NK-92 (cell line): ENCODE results near the gene SMAD7.

Experiments used
- DNase-seq: peaks from one replicate; lab custom pipeline; 2025; ENCODE audit not compliant: unreplicated experiment; lab: John Stamatoyannopoulos, UW

SMAD7 gene

GRCh38 chr18:48950536-48951447, at the start of gene SMAD7:
Gene SMAD7, minus strand, starts transcription at chr18:48950965. Its CDS starts 541 bp downstream, at chr18:48950424.
- DNase-seq = no peak

- no peak for DNase-seq
These were observed 48.8 kb upstream of the SMAD7 start for GRCh38 chr18:48999569-48999968.

- no peak for DNase-seq
These were observed 47.4 kb upstream of the SMAD7 start for GRCh38 chr18:48997985-48998831.

GRCh38 chr18:48997681-48997984, 46.9 kb upstream of the SMAD7 start:
- no peak for DNase-seq

- DNase-seq = no peak
These were observed 46.2 kb upstream of the SMAD7 start for GRCh38 chr18:48996901-48997463.

- DNase-seq = no peak
These were observed 45.3 kb upstream of the SMAD7 start for GRCh38 chr18:48996041-48996440.

- DNase-seq = no peak
These were observed 44.4 kb upstream of the SMAD7 start for GRCh38 chr18:48994926-48995835.

- DNase-seq = no peak
These were observed 43.4 kb upstream of the SMAD7 start for GRCh38 chr18:48994044-48994651.

GRCh38 chr18:48993586-48993985, 42.8 kb upstream of the SMAD7 start:
- DNase-seq = no peak

GRCh38 chr18:48992791-48993555, 42.2 kb upstream of the SMAD7 start:
- DNase-seq = no peak

GRCh38 chr18:48992133-48992532, 41.4 kb upstream of the SMAD7 start:
- DNase-seq = no peak

- no peak for DNase-seq
These were observed 40.9 kb upstream of the SMAD7 start for GRCh38 chr18:48991676-48992075.

- no peak for DNase-seq
These were observed 40.5 kb upstream of the SMAD7 start for GRCh38 chr18:48991319-48991660.

GRCh38 chr18:48990481-48991318, 39.9 kb upstream of the SMAD7 start:
- no peak for DNase-seq

- DNase-seq = no peak
These were observed 38.8 kb upstream of the SMAD7 start for GRCh38 chr18:48989304-48990303.

- DNase-seq = no peak
These were observed 37.9 kb upstream of the SMAD7 start for GRCh38 chr18:48988508-48989303.

GRCh38 chr18:48987821-48988220, 37.1 kb upstream of the SMAD7 start:
- DNase-seq = no peak
